ENCODE data around the gene ZNF281.

GRCh38 chr1:200426196-200426595 lies 16.4 kb upstream of the ZNF281 start:
- no peak for TF ChIP-seq POLR2A (IDR thresholded peaks at IDR 0.05; ENCODE audit: low read depth, low read length)
- TF ChIP-seq POLR2AphosphoS5 (IDR thresholded peaks at IDR 0.05; ENCODE audit: low read depth, low read length): no peak
- TF ChIP-seq SPI1 (IDR thresholded peaks at IDR 0.05; ENCODE audit: low read depth, low read length): no peak
- TF ChIP-seq PAX5 (IDR thresholded peaks at IDR 0.05; ENCODE audit: insufficient read depth, low read length, severe bottlenecking): no peak
- TF ChIP-seq TAF1 (IDR thresholded peaks at IDR 0.05; ENCODE audit: low read depth, low read length): no peak

Data from GM12891 (cell line).